Activated CD8-positive, alpha-beta memory T cell treated with anti-CD3 and anti-CD28 coated beads for 4 hours (primary cell): ENCODE measurements around the gene AFF3.

Source experiments
- DNase-seq, 2 donors: peaks; one replicate each; pipeline ENCODE4 v3.0.0-alpha.2; 2020; ENCODE audit warnings: low read depth in 2 of 2

The AFF3 gene

DNA sequence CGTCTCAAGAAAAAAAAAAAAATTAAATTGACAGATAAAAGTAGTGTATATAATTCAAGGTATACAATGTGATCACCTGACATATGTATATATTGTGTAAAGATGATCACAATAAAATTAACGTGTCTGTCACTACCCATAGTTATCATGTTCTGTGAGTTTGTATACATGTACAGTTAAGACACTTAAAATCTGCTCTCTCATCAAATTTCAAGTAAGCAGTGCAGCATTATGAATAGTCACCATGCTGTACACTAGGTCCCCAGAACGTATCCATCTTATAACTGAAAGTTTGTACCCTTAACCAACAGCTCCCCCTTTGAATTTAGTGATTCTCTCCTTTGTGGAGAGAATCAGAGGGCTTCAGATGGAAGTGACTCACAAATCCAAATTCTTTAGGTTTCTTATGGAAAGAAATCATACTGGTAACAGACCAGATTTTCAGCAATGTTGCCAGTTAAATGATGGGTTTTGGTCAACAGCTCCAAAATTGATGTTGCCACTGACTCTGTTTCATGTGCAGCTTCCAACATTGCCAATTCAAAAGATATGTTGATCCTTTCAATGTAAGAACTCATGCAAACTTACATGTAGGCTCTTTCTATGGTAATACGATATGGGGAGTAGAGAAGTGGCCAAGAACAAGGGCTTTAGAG lies 281.5 kb downstream of the AFF3 start:
- DNase-seq: no peak

DNA sequence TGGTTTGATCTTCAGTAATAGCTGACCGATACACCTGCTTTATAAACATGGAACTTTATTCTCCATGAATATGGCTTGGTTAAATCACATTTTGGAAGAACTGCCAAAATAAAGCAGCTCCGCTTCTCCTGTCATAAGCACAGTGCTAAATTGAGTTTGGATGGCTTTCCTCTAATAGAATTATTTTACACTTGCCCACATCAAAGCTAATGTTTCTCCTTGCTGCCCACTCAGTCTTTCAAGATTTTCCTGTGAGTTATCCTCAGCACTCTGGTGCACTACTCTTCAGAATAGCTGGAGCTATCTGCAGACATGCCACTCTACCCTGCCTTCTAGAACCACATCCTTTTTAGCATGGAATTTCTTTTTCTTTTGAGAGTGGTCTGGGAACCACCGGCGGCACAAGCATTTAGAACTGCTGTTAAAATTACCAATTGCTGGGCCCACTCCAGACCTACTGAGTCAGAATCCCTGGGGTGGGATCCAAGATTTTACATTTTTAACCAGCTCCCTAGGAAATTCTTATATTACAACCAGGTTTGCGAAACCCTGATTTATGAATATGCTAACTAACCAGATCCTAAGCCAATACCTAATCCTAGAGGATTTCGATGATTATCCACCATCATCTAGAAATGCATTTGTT lies 283.3 kb downstream of the AFF3 start:
- no peak for DNase-seq

DNA sequence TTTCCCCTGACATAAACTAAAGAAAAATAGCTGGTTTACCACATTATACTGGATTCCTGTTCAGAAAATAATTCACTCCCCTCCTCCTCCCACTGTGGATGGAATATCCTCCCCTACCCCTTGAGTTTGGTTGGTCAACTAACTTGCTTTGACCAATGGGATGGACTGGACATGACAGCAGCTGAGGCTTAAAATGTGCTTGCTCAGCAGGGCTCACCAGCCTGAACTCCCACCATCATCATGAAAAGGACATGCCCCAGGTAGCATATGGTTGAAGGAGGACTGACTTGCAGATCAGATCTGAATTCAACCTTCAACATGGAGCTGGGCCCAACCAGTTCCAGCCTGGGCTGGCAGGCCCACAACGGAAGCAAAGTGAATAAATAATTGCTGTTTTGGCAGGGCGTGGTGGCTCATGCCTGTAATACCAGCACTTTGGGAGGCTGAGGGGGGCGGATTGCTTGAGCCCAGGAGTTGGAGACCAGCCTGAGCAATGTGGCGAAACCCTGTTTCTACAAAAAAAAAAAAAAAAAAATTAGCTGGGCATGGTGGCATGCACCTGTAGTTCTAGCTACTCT lies 284.4 kb downstream of the AFF3 start:
- DNase-seq: no peak

DNA sequence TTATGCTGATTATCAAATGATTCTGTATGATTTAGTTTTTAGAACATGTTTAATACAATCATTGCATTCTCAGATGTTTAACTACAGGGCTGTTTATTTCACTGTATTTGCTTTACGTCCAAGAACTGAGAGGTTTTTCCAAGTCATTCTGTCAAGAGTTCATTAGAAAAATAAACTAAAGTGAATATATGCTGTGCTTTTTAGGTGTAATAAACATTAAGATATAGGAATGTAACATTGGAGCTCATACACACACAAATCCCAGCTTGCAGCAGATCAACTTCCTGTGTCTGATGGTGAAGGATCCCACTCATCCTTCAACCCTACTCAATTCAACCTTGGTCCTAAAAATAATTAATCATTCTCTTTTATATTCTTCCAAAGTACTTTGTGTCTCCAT lies 285.0 kb downstream of the AFF3 start:
- no peak for DNase-seq

DNA sequence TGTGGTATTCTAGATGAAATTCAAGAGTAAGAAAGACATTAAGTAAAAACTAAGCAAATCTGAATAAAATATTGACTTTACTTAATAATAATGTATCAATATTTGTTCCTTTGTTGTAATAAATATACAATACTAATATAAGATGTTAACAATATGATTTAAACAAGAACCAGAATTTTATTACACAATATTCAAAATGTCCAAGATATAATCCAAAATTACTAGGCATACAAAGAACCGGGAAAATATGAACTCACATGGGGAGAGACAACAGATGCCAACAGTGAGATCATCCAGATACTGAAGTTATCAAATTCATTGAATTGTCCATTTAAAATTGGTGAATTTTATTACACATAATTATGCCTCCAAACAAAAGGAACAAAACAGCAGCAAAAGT lies 286.3 kb downstream of the AFF3 start:
- no peak for DNase-seq

DNA sequence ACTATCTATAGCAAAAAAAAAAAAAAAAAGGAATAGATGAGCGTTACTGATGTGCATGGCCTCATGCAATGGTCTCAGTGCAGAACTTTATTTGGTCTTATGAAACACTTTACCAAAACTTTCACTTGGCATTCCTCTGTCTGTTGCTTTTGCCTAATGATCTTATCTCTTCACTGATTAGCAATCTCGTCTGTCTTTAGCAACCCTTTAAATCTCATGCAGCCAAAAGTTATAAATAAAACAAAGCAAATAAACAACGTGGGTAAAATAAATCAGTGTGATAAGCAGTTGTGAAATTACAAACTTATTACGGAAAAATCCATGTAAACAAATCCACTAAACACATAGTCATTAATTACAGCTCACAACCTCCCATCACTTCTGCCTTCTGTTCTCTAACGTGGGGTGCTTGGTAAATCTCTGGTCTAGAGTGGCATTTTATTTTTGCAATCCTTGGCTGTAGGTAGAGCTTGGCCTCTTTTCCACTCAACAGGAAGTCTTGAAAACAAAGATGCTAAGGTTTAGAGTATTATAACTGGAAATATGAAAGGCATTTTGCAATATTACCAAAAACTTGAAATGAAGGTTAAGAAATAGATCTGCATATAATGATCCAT lies 288.0 kb downstream of the AFF3 start:
- DNase-seq: no peak

DNA sequence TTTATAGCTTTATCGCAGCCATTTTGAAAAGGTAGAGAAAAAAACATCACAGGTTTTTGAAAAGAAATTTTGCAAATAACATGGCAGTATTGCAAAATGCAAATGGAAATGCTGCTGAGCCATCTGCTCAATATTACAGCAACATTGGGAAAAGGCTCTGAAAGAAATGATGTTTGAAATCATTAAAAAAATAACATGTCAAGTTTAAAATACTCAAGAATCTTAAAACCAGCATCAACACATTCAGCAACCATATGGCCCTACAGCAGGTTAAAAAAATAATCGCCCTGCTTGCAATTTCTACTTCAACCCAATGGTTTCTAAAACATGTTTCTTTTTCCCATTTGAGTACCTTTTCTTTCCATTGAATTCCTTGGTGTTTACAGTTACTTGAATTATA lies 289.4 kb downstream of the AFF3 start:
- DNase-seq: no peak

DNA sequence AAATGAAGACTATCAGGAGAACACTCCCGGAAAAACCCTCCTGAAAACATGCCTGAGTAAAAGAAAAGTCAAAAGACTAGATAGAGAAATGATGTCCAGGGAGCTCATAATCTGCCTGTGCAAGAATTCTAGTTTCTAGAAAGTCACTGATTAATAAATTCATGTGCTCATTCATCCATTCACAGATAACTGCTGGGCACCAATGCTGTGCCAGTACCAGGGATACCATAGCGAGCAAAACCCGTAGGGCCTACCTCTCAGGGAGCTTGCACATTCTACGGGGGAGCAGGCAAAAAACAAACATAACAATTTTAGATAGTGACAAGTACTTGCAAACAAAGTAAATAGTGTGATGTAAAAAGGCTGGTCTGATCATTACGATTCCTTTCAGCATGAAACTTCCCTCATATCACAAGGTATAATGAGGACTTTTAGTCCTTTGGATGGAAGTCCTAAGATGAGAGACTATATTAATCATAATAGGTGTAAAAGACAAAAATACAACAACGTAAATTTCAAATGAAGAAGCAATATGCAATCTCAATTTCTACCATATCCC lies 289.9 kb downstream of the AFF3 start:
- no peak for DNase-seq

DNA sequence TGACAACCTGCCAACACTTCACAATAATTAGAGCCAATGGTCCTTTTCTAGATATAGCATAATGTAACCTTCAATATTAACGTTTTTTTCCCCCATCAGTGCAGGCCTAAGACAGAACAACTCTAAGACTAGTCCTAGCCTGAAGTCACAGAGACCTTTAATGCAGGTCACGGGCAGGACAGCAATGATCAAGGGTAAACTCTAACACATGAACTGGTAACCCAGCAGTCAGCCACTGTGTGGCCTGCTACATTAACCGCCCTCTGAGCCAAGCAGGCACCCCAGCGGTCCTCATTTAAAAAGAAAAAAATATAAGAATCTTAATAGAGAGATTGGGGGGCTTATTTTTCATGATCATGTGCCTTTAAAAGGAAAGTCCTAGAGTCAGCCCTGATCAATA lies 290.6 kb downstream of the AFF3 start:
- DNase-seq: no peak

DNA sequence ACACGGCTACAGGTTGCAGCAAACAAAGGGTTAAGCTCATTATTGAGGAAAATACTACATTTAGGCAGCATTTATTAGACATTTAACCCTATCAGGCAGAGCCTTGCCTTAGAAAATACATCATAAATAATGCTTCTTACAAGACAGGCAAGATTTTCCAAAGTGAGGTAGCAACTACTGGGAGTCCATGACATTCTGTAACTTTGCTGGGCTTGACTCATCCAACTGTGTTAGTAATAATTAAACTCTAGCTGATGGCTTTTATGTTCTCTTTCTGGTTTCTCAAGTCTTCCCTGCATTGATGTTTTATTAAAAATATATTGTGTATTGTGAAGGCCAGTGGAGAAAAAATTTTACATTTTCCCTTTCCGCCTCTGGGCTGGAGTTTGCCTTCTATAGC lies 291.3 kb downstream of the AFF3 start:
- DNase-seq: no peak

DNA sequence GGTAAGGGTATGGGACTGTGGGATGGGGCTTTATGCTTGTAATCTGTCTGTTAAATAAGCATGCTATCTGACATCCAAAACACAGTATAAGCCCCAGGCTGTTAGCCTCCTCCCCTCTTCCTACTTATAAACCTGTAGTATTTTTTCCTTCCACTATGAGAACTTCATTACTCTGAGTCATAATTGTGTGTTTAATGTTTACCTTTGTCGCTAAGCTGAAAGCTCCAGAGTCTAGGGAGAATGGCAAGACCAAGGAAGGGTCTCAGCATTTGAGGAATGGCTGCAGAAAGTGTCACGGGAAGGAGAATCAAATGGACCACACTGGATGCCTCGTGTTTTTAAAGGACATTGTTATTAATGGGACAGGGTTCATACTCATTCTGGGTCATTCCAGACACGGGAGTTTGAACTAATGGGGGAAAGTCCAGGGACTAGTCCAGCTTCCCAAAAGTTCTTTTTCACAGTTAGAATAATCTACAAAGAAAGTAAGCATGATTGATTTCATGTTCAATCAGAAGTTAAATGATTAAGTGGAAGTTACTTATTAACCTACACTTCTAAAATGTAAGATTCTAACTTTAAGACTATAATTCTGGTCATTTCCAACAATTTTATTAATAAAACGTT lies 292.2 kb downstream of the AFF3 start:
- no peak for DNase-seq

DNA sequence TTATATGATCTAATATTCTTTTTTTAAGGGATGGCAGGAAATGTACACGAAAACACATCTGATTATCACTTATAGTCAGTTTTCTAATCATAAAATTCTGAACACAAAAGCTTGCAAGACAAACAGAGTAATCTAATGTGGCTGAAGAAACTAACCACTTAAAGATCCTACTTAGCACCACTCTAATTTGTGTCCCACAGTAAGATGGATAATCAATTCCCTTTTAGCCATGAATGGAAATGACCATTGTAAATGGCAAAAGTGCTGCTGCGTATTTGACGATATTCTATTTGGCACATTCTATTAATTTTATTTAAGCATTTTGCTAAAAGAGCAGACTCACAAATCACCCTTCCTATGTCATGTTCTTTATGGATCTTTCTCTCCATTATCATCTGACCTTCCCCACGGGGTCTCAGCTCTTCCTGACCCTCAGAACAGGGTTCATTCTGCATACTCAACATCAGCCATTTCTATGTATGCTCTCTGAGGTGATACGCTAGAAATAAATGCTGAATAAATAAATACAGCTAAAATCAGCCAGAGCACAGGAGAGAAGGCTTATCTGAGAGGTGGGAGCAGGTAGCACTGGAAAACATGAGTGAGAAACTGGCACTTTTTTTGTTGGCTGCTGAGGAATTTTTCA lies 295.8 kb downstream of the AFF3 start:
- no peak for DNase-seq

DNA sequence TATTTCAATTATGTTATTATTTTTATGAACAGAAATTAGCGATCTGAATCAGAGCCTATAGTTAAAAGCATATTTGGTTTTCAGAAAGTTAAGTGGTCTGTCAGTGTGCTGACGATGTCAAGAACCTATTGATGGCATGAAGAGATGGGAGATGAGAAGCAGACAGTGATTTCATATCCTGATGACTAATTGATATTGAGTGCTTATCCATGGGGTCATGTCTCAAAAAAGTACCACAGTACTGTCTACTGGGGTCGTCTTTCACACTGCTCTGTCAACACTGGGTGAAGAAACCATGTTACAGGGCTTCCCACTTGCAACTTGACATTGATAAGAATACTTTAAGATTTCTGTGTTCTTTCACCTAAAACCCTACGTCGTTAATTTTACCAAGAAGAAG lies 297.1 kb downstream of the AFF3 start:
- DNase-seq: no peak

DNA sequence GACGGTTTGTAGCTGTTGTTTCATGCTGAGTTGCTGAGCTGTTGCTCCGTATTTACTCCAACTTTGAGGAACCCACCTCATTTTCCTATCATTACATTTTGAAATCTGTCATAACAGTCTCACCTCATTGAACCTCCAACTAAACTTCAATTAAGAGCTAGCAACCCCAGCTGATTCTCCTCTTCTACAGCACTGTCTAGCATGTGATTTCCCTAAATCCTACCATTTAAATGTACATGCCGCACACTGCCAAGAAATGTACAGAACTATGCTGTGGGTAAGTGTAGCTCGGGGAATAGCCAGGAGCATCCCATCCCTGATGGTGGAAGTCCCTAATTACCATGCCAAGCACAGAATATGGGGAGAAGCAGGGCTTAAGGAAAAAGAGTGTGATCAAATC lies 299.9 kb downstream of the AFF3 start:
- DNase-seq: no peak

DNA sequence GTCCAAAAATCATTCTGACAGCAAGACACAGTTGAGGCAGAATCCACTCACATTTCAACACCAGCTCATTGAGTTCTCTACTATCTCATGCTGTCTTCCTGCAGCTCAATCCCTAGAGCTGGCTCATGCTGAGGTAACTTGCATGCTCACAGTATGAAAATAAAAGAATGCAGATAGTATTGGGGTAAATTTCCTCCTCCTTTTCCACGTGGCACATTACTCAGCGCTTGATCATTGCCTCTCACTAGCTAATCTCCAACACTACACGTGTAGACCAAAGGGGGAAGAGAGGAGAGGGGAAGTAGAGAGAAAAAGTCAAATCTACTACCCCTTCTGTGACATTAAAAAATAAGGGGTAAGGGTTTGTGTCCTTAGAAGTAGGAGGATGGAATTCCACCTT lies 300.6 kb downstream of the AFF3 start:
- DNase-seq: no peak

DNA sequence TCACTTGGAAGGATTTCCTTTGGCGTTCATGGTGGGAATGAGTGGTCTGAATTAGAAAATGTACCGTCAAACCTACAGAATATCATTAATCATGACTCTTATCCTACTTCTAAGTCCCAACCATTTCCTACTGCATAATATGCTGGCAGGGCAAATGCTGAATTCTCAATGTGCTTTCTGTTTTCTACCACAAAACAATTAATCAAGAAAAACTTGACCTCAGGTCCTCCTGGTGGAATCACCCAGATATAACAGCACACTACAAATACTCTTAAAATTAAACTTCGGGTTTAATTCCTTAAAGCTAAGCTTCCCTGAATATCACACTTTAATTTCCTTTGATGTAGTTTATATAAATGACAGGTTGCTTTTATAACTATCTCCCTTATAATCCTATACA lies 301.6 kb downstream of the AFF3 start:
- no peak for DNase-seq

DNA sequence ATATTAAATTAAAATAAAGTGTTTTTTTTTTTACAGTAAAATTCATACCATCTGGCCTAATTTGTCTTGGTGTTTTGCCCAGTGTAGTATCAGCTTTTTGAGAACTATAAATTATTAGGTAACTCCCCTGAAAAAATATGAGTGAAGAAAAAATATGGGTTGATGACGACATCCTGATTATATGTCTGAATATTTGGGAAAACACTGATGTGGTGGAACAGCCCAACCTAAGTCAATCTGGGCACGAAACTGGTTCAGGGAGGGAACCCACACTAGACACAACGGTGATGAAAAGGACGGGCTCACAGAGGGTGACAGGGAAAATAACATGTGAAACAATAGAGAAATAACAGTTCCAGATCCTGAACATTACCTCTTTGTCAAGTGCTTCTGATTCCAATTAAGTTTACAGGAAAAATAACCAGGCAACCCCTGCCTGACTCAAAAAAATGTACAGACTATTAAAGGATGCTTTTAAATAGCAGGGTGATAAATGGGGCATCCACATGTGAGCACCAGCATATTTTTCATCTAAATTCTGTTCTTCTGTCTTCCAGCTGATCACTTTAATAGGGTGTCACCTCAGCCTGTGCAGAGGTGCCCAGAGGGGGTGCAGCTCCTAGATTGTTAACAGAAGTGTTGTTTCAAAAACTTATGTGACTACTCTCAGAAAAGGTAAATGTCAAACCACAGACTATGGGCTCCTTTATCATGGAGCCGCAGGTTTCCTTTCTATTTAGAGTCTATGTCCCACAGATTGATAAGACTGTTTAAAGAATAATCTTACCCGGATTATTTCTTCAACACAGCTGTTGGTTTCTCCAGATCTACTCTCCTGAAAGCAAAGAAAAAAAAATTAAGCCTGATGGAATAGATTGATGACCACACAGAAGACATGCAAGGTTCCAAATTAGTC lies 305.4 kb downstream of the AFF3 start:
- DNase-seq: no peak

DNA sequence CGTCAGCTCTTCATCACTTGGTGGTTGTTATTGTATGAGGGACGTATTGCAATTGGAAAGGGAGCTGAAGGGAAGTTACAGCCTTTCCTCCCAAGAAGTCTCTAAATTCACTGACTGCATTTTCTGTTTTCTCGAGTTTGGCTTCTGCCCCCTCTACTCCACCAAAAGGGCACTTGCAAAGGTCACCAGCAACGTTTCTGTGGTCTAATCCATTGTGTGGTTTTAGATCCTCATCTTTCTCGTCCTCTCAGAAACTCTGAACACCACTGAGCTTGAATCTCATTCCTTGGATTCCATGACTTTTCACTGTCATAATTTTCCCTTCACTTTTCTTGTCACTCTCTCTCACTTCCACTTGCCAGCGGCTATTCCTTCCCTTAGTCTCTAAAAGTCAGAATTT lies 308.0 kb downstream of the AFF3 start:
- DNase-seq: no peak

DNA sequence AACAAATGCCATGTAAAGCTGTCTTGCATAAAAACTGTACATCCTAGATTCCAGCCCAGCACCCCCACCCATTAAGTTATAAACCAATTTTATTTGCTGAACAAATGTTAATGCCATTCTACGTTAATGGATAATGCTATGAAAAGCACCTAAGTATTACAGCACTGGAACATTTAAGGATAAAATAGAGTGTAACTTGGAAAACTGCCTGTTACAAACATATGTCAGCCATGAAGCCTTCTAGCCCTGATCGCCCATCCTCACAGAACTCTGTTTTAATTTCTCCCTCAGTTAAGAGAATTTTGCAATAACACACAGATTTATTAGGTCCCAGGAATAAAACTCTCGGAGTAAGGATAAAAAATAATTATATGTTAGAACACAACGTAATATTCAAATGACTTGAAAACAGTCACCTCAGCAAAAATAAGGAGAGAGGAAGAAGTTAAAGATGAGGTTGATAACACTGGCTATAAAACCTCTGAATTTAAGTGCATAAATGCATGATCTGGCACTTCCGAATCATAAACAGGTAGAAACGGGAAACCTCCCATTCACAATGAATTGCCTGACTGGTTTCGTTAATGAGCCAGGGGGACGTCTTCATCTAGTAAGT lies 308.7 kb downstream of the AFF3 start:
- no peak for DNase-seq

DNA sequence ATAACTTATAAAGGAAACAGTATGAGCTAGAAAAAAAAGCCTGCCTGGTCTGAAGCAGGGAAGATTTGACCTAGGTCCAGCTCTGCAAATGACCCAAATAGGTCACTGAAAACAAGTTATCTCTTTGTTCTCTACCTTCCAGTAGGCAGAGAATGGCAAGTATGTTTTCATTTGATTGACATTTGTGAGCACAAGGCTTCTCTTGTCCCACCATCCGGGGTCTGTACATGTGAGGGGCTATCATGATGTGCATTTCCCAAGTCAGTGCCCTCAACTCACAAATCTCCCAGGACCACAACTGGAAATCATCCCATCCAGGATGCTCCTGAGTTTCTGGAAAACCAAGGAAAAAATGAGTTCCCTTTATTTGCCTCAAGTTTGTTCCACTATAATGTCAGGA lies 309.5 kb downstream of the AFF3 start:
- DNase-seq: no peak
